HG03520 (cell line): ENCODE data around the gene CCDC102A.

ENCODE experiments used
- ATAC-seq: cut with Tn5 transposase; IDR thresholded peaks from one replicate; pipeline ENCODE4 v1.9.1; 2021; ENCODE audit warnings: mild to moderate bottlenecking, moderate library complexity; ENCODE audit not compliant: unreplicated experiment

CCDC102A gene

DNA sequence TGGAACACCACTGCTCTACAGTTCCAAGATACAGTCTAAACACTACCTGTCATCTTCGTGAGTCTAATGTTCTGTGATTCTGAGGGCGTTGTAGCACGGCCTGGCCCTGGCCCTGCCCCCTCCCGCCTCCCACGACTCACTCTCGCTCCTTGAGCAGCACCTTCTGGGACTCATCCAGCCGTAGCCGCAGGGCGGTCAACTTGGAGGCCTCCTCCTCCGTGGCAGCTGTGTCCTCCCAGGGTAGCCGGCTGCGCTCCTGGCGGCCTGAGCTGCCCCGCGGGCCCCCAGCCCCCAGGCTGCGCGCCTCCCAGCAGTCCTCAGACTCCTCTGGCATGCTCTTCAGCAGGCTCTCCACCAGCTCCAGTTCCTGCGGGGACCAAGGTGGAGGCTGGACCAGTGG, 10.6 kb downstream of the CCDC102A start:
- no peak for ATAC-seq

GRCh38 chr16:57522960-57523359, 13.4 kb downstream of the CCDC102A start:
- no peak for ATAC-seq

- ATAC-seq, result peak; percentile 51
Observed at GRCh38 chr16:57519796-57520360, 16.5 kb downstream of the CCDC102A start.

DNA sequence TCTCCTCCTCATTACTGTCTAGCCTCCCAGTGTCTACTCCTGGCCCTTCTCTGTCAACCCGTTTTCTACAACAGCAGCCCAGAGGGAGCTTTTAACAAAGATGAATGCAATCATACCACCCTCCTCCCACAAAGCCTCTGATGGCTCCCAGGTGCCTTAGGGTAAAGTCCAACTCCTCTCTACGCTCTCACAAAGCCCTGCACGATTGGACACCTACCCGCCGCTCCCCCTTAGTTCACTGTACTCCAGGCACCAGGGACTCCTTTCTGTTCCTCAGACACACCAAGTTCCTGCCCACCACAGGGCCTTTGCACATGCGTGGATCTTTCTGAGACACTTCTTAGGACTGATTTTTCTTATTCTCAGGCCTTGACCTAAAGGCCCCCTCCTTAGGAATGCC, 17.4 kb downstream of the CCDC102A start:
- no peak for ATAC-seq

DNA sequence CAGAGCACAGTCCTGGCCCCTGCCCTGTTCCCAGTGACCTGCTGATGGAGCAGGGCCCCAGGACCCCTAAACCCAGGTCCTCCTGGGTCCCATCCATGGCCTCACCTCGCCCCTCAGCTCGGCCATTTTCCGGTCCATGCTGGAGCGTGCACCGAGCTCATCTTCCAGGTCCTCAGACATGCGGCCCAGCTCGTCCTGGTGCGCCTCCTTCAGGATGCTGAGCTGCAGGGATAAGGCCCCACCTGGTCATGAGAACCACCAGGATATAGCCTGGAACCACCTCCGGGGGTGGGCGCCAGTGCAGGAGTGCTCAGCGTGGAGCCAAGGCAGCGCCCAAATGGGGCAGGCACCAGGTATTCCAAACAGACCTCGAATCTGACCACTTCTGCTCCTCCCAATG, 17.9 kb downstream of the CCDC102A start:
- no peak for ATAC-seq

DNA sequence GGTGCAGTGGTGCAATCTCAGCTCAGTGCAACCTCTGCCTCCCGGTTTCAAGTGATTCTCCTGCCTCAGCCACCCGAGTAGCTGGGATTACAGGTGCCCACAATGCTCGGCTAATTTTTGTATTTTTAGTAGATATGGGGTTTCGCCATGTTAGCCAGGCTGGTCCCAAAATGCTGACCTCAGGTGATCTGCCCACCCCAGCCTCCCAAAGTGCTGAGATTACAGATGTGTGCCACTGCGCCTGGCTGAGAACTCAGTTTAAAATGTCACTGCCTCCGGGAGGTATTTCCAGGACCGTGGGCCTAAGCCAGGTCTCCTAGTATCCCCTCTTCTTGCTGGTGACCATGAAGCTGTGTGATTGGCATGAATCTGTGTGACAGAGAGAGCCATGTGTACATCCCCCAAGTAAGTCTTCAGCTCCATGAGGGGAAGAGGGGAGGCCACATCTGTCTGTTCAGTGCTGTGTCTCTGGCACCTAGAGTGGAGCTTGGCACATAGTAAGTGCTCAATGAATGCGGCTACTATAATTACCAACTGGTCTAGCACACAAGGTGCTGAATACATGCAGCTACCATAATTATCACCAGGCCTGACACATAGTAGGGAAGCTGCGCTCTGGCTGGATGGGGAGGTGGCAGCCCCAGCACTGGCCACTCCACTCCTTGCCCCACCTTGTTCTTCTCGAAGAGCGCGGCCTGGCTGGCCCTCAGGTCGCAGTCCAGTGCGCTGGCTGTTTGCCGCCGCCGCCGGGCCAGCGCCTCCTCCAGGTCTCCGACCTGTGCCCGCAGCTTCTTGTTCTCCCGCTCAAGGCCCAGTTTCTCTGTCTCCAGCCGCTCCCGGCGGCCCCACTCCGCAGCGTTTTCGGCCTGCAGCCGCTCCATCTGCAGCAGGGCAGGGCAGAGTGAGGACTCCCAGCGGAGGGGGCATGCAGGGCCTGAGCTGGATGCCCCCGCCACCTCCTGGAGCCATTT, 18.7 kb downstream of the CCDC102A start:
- ATAC-seq, result no peak

DNA sequence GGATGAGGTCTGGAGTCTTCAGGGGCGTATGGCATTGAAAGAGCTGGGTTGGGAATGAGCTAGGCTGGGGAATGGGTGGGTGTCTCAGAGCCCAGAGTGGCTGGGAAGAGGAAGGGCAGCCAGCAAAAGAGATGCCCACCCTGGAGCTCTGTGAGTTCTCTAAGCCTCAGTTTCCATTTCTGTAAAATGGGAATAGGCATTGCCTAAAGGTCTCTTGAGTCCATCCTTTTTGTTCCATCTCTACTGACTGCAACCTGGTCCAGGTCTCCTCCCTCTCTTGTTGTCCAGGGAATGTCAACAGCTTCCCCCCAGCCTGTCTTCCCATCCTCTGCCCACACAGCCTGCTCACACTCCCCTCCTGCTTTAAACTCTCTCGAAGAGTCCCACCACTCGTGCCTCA, 19.6 kb downstream of the CCDC102A start:
- ATAC-seq, result no peak

DNA sequence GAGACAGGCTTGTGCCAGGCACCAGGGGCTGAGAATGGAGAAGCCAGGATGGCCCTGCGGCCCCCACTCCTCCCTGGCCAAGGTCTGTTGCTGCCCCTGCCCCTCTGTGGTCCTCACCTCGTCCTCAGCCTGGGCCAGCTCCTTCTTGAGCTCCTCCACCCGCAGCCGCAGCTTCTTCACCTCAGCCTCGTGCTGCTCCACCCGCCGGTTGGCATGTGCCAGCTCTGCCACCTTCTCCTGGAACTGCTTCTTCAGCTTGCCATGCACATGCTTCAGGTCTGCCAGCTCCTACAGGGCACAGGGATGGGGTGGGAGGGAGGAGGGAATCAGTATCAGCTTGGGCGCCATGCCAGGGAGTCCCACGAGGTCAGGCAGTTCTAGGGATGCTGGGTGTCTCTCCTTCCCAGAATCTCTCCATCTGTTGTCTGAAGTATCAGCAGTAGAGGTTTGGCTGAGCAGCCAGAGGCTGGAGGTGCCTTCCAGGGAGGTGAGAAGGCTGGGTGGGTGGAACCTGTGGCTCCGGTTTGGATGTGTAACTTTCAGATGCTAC, 20.1 kb downstream of the CCDC102A start:
- ATAC-seq, result no peak

DNA sequence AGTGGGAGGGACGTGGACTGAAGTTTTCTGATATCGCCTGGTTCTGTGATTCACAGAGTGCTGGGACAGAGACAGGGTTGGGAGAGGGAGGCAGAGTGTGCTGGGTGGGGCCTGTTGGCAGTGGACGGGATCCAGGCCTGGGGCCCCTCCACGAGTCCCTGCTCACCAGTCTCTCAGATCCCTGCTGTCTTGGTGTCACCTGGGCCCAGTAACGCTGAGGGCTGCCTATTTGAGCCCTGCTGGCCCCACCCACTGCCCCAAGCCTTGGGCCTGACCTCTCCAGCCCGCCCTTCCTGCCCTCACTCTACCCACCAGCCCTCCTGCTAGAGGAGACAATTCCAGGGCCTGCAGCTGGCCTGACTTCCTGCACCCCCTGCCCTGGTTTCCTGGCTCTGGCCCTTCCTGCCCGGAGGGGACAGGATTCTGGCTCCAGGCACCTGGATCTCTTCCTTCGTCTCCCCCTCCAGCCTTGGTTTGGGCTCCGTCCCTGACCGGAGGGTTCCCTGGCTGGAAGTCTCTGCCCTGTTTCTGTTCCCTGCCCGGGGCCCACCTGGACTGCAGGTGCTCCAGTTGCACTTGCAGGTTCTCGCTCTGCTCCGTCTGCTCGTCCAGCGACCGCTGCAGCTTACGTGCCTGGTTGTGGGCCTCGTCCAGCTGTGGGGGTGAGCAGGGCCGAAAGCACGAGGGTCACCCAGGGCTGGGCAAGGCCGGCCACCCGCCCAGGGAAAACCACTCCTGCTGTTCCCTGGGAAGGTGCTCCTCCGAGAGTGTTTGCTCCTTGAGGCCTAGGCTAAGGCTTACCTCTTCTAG, 21.4 kb downstream of the CCDC102A start:
- ATAC-seq, result no peak

DNA sequence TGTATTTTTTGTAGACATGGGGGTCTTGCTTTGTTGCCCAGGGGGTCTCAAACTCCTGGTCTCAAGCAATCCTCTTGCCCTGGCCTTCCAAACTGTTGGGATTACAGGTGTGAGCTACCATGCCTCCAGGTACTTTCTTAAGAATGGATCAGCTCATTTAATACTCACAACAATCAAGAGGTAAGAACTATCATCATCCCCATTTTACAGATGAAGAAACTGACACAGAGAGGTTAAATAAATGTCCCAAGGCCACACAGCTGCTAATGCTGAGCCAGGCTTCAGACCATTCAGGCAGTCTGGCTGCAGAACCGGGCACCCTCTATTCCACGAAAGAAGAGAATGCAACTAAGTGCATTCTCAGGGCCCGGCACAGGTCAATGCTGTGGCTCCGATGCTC, 22.0 kb downstream of the CCDC102A start:
- ATAC-seq, result no peak

DNA sequence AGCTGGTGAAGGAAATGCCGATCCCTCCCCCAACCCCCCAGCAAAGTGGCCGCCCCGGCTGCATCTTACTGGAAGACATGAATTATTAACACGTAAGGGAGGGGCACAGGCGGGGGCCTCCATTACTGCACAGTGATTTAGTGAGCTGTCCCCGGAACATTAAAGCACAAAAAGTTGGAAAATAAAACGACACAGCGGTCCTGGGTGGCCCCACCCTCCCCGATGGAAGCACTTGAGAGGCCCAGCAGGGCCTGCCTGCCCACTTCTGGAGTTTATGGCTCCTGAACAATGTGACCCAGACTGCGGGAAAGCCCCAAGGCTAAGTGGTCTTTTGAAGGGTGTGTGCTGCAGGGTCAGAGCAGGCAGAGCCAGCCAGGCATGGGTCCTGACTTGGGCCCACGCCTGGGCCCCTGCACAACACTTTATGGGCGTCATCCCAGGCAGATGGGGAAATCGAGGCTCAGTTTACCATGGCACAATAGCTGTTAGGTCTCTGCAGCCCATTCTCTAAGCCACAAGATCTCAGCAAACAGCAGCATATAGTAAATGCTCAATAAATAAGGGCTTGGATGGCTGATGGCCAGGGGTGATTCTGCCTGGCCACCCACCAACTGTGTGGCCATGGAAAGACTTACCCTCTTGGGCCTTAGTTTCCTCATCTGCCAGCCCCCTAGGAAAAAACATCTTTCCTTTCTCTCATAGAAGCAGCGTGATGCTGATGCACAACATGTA, 22.8 kb downstream of the CCDC102A start:
- no peak for ATAC-seq

DNA sequence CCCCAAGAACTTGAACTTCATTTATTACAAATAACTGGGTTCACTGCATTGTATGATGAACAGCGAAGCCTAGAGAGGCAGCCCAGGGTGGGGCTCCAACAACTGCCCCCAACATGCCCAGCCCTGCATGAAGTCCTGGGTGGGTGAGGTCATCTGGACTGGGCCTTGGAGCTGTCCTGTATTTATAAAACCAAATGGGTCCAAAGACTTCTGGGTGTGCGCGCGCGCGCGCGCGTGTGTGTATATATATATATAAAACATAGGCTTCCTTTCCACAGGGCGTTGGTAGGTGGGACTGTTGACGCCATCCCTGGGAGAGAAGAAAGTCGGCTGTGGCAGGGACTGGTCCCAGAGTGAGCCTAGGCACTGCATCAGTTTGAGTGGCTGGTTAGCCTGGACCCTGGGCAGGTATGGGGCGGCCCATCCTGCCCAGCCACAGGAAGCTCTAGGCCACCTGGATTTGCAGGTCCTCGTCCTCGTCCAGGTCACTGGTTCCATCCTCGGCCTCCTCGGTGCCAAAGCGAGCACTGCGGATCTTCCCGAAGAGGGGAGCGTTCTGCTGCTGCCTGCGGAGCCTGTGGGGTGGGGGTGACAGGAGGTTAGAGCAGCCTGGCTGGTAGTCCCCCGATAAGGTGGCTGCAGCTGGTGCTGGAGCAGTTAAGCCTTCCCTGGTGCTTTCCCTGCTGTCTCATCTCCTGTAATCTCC, 23.9 kb downstream of the CCDC102A start:
- no peak for ATAC-seq

DNA sequence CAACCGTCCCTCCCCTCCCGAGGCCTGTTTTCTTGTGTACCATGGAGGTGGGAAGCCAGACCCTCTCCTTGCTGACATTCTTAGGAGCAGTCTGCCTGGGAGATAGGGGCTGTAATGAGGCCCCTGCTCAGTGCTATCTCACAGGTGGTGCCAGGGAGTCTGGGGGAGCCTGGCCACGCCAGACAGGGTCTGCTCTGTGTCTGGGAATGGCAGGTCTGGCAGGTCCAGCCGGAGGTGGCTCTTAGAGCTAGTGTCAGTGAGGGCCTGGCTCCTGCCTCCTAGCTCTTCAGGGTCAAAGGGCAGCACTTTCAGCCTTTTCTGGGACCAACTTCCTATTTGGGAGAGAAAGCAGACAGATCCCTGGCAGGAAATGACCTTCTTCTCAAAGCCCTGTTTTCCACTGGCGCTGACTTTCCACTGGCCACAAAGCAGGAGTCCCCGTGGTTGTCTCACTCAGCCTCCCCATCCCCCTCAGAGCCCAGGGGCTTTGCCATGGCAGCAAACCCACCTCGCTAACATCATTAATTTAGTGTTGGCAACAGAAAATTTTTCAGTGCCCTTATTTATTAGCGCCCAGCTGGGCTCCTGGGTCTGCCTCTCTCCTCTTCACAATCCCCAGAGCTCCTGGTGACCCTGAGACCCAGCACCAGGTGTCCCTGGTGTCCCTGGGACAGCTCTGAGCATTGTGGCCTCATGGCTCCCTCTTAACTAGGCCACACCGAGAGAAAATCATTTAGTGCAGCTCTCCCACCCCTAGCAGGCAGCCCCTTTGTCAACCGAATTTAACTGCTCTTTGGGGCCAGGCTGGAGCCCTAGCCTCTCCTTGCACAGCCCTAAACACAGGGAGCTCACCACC, 26.1 kb downstream of the CCDC102A start:
- no peak for ATAC-seq

DNA sequence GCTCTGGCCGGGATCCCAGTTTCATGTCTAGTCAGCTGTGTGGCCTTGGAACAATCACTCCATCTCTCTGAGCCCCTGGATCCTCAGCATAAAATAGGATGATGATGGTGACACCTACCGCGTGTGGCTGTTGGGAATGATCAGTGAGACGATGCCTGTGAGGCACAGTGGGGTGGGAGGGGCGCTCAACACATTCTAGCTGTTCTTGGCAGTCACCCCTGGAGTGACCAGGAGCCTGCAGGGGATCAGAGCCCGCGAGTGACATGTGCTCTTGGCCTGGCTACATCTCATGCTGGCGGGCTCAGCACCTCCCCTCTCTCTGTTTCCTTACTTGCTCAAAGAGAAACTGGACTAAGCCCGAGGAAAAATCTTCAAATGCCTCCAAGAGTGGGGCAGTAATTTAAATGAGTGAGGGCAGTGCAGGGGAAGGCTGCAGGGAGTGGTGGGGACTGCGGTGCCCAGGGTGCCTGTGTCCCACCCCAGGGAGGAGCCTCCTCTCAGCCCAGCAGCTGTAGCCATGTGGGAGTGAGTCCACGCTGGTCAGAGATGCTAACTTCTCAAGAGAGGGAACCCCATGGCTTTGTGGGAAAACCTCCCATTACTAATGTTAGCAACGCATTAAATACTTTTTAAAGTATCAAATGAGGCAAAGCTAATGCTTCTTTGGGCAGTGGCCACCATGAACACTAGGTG, 27.0 kb downstream of the CCDC102A start:
- ATAC-seq, result no peak

- ATAC-seq, result no peak
Observed at GRCh38 chr16:57508035-57508425, 28.3 kb downstream of the CCDC102A start.

GRCh38 chr16:57507136-57508034, 29.0 kb downstream of the CCDC102A start:
- ATAC-seq, result no peak

DNA sequence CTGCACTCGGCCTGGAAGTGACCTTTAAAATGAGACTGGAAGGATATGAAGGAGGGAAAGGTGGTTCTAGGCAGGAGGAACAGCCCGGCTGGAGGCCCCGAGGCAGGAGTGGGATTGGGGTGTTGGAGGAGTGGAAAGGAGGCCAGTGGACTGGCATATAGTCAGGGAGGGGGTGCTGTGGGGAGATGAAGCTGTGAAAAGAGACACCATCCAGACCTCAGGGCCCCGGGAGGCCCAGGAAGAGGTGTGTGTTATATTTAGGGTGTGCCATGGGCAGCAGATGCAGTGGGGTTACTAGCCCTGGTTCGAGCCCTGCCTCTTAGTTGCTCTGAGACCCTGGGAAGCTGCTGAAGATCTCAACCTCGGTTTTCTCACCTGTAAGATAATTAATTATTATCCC, 31.2 kb downstream of the CCDC102A start:
- no peak for ATAC-seq
